Mesothelial cell of epicardium (in vitro differentiated cells): ENCODE results near the gene POGK. TPM values are rescaled to one million over a fixed set of nuclear protein-coding genes. Genes with fewer than 3 reads are reported as not detected.
"Not testable (repeated sequence)": the region's sequence is repeated elsewhere in the genome, so short reads cannot be mapped to it uniquely, and the experiment has no call there.

Experiments used
- DNase-seq, 2 experiments: peaks; one replicate each; pipeline ENCODE4 v3.0.0; 2021; ENCODE audit warnings: low spot score in 2 of 2; ENCODE audit not compliant: unreplicated experiment in 2 of 2
- H3K27ac Mint-ChIP-seq: 2 replicates; pipeline ENCODE4 v1.8.0; 2021; ENCODE audit warnings: mixed read lengths
- H3K27me3 Mint-ChIP-seq: 2 replicates; pipeline ENCODE4 v1.8.0; 2021; ENCODE audit warnings: low read depth, mixed read lengths
- H3K36me3 Mint-ChIP-seq: 2 replicates; pipeline ENCODE4 v1.8.0; 2021; ENCODE audit warnings: mixed read lengths
- H3K4me1 Mint-ChIP-seq: 2 replicates; pipeline ENCODE4 v1.8.0; 2021; ENCODE audit warnings: mixed read lengths
- H3K4me3 Mint-ChIP-seq: 2 replicates; pipeline ENCODE4 v1.8.0; 2021; ENCODE audit warnings: mild to moderate bottlenecking, moderate library complexity, mixed read lengths
- H3K9me3 Mint-ChIP-seq: 2 replicates; pipeline ENCODE4 v1.8.0; 2021; ENCODE audit warnings: mixed read lengths
- CTCF ChIP-seq: fragments of 200-600 bp; sonication (generic); IDR thresholded peaks from one replicate; pipeline ENCODE4 v1.5.0; 2021; ENCODE audit warnings: antibody characterized with exemption; ENCODE audit not compliant: unreplicated experiment
- total RNA-seq: library from RNA; stranded (reverse); gene quantifications from 3 replicates; pipeline ENCODE4 v1.2.1, GENCODE V29; 2021

POGK gene
- total RNA-seq, 1 donor from 2014 or later: 42.1 TPM

GRCh38 chr1:166870584-166870983 is 31.3 kb downstream of the POGK start:
- no peaks in the 10 kb centered on the region for H3K9me3 Mint-ChIP-seq
- H3K27me3 Mint-ChIP-seq: no peaks in the 10 kb centered on the region
- H3K27ac Mint-ChIP-seq: peak overlapping the region; percentile 12
- no peak for DNase-seq
- H3K4me3 Mint-ChIP-seq: no peak overlapping the region
- no peak for TF ChIP-seq CTCF
- peaks cover 28% of the 10 kb centered on the region for H3K4me1 Mint-ChIP-seq
- peaks cover 8% of the 10 kb centered on the region for H3K36me3 Mint-ChIP-seq

GRCh38 chr1:166874464-166874863 is 35.2 kb downstream of the POGK start:
- Mint-ChIP-seq H3K4me3 (peak overlapping the region; percentile 24), H3K9me3 (no peaks in the 10 kb centered on the region), H3K27me3 (no peaks in the 10 kb centered on the region), H3K4me1 (peaks cover 31% of the 10 kb centered on the region), H3K27ac (no peak overlapping the region), H3K36me3 (no peaks in the 10 kb centered on the region)
- TF ChIP-seq CTCF: no peak
- no peak for DNase-seq

- H3K4me3 Mint-ChIP-seq: peak overlapping the region; percentile 99
Observed at GRCh38 chr1:166875302-166875733, 36.0 kb downstream of the POGK start.

GRCh38 chr1:166875734-166876539 is 36.7 kb downstream of the POGK start, which contains the start of gene TADA1:
TSS of gene TADA1 (minus strand) at chr1:166876264. CDS start at chr1:166876233, 31 bp downstream.
- no peak for TF ChIP-seq CTCF
- peaks cover 27% of the 10 kb centered on the region for H3K4me1 Mint-ChIP-seq
- DNase-seq: peak; percentile 97
- H3K36me3 Mint-ChIP-seq: no peaks in the 10 kb centered on the region
- peaks cover 4% of the 10 kb centered on the region for H3K27me3 Mint-ChIP-seq
- no peaks in the 10 kb centered on the region for H3K9me3 Mint-ChIP-seq
- H3K27ac Mint-ChIP-seq: peak within 1 kb of the TSS; percentile 99
- peak within 1 kb of the TSS; percentile 99 for H3K4me3 Mint-ChIP-seq

More at GRCh38 chr1:166875302-166875733, 36.0 kb downstream of the POGK start:
- H3K4me1 Mint-ChIP-seq: peaks cover 31% of the 10 kb centered on the region
- no peak for TF ChIP-seq CTCF
- H3K27ac Mint-ChIP-seq: peak overlapping the region; percentile 69
- peaks cover 3% of the 10 kb centered on the region for H3K27me3 Mint-ChIP-seq
- no peak for DNase-seq
- no peaks in the 10 kb centered on the region for H3K36me3 Mint-ChIP-seq
- H3K9me3 Mint-ChIP-seq: no peaks in the 10 kb centered on the region

- no peak for TF ChIP-seq CTCF
- H3K9me3 Mint-ChIP-seq: no peaks in the 10 kb centered on the region
- peak overlapping the region; percentile 99 for H3K27ac Mint-ChIP-seq
- H3K36me3 Mint-ChIP-seq: no peaks in the 10 kb centered on the region
- H3K27me3 Mint-ChIP-seq: peaks cover 4% of the 10 kb centered on the region
- peak overlapping the region; percentile 99 for H3K4me3 Mint-ChIP-seq
- no peak for DNase-seq
- peaks cover 22% of the 10 kb centered on the region for H3K4me1 Mint-ChIP-seq
Observed at GRCh38 chr1:166876540-166876838, 37.2 kb downstream of the POGK start.

- H3K9me3 Mint-ChIP-seq, H3K27ac Mint-ChIP-seq, DNase-seq, H3K4me3 Mint-ChIP-seq, H3K36me3 Mint-ChIP-seq: not testable (repeated sequence)
- peaks cover 19% of the 10 kb centered on the region for H3K4me1 Mint-ChIP-seq
- H3K27me3 Mint-ChIP-seq: peaks cover 12% of the 10 kb centered on the region
Observed at GRCh38 chr1:166878173-166878917, 39.1 kb downstream of the POGK start.
